ENCODE measurements around the gene PFN3. TPM values are rescaled to one million over a fixed set of nuclear protein-coding genes. Genes with fewer than 3 reads are reported as not detected.
A peak's percentile ranks its signal among the peaks of the same experiment; 100 is the strongest.

PFN3 gene
- total RNA-seq, 1 experiment from 2014 or later = not detected

GRCh38 chr5:177446200-177447065 is 46.0 kb upstream of the PFN3 start, which contains the start of gene PRR7:
PRR7 (plus strand) TSS chr5:177446814; CDS start chr5:177455068, 8,254 bp downstream.
- Mint-ChIP-seq H3K9me3 (ENCODE audit: unreplicated experiment) (no peaks in the 10 kb centered on the region), H3K4me3 (ENCODE audit: unreplicated experiment) (peak within 1 kb of the TSS; percentile 70), H3K27me3 (ENCODE audit: insufficient read depth, unreplicated experiment) (peaks cover 6% of the 10 kb centered on the region), H3K4me1 (ENCODE audit: low read depth, unreplicated experiment) (peaks cover 8% of the 10 kb centered on the region), H3K36me3 (ENCODE audit: insufficient read depth, unreplicated experiment) (peaks cover 59% of the 10 kb centered on the region), H3K27ac (ENCODE audit: unreplicated experiment) (peak within 1 kb of the TSS; percentile 56)
- TF ChIP-seq, protein P1, sequence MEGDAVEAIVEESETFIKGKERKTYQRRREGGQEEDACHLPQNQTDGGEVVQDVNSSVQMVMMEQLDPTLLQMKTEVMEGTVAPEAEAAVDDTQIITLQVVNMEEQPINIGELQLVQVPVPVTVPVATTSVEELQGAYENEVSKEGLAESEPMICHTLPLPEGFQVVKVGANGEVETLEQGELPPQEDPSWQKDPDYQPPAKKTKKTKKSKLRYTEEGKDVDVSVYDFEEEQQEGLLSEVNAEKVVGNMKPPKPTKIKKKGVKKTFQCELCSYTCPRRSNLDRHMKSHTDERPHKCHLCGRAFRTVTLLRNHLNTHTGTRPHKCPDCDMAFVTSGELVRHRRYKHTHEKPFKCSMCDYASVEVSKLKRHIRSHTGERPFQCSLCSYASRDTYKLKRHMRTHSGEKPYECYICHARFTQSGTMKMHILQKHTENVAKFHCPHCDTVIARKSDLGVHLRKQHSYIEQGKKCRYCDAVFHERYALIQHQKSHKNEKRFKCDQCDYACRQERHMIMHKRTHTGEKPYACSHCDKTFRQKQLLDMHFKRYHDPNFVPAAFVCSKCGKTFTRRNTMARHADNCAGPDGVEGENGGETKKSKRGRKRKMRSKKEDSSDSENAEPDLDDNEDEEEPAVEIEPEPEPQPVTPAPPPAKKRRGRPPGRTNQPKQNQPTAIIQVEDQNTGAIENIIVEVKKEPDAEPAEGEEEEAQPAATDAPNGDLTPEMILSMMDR (IDR thresholded peaks at IDR 0.05; ENCODE audit: insufficient read depth in 1 of 2, low read depth in 1 of 2, low read length in 1 of 2, severe bottlenecking in 1 of 2, unreplicated experiment in 1 of 2) = no peak
- ChIA-PET CTCF (interaction anchor here (0.6 to 6.4 kb wide), 9 partner anchors 9 to 360 kb away, joined by 3 to 78 read pairs (median 6); partner anchors contain the start of genes FGFR4 and GRK6), POLR2A (interaction anchor here (0.6 to 5.0 kb wide), 3 partner anchors 20 to 557 kb away, joined by 3 to 43 read pairs (median 6); partner anchors contain the start of gene GRK6)
- DNase-seq = peak; percentile 70 to 84
- Histone ChIP-seq H3K4me1 (peaks cover 6% of the 10 kb centered on the region; the same call in 1 of the 2 replicates), H3K9me3 (no peaks in the 10 kb centered on the region), H3K4me3 (ENCODE audit: low read depth, low read length) (peak within 1 kb of the TSS; percentile 78), H3K27me3 (replicated peaks; ENCODE audit: control insufficient read depth, insufficient read depth, low read length) (no peaks in the 10 kb centered on the region), H3K36me3 (ENCODE audit: control insufficient read depth, insufficient read depth, low read length) (no peaks in the 10 kb centered on the region; the same call in 1 of the 2 replicates)
- intact Hi-C loops (cut with micrococcal nuclease; ENCODE audit: unreplicated experiment) = loop anchor here (2.0 kb wide), 2 partner anchors 20 to 42 kb away; partner anchors contain the start of gene GRK6
- BruUV-seq (replicated peaks) = no TSS peak

- Mint-ChIP-seq H3K9me3 (ENCODE audit: unreplicated experiment) (no peaks in the 10 kb centered on the region), H3K4me1 (ENCODE audit: low read depth, unreplicated experiment) (peaks cover 8% of the 10 kb centered on the region), H3K27ac (ENCODE audit: unreplicated experiment) (peak overlapping the region; percentile 56), H3K27me3 (ENCODE audit: insufficient read depth, unreplicated experiment) (peaks cover 6% of the 10 kb centered on the region), H3K4me3 (ENCODE audit: unreplicated experiment) (peak overlapping the region; percentile 70), H3K36me3 (ENCODE audit: insufficient read depth, unreplicated experiment) (peaks cover 59% of the 10 kb centered on the region)
- peak overlapping the region; percentile 78 for H3K4me3 ChIP-seq (ENCODE audit: low read depth, low read length)
- H3K27me3 ChIP-seq (replicated peaks; ENCODE audit: control insufficient read depth, insufficient read depth, low read length) = no peaks in the 10 kb centered on the region
- no TSS peak for BruUV-seq (replicated peaks)
- no peak for DNase-seq
- no peaks in the 10 kb centered on the region; the same call in 1 of the 2 replicates for H3K36me3 ChIP-seq (ENCODE audit: control insufficient read depth, insufficient read depth, low read length)
- no peaks in the 10 kb centered on the region for H3K9me3 ChIP-seq
- TF ChIP-seq, protein P1 (IDR thresholded peaks at IDR 0.05; ENCODE audit: insufficient read depth in 1 of 2, low read depth in 1 of 2, low read length in 1 of 2, severe bottlenecking in 1 of 2, unreplicated experiment in 1 of 2) = no peak
- ChIA-PET POLR2A (interaction anchor here (0.6 to 5.0 kb wide), 2 partner anchors 19 to 558 kb away, joined by 6 to 43 read pairs; partner anchors contain the start of gene GRK6), CTCF (interaction anchor here (0.7 to 6.4 kb wide), 5 partner anchors 9 to 67 kb away, joined by 3 to 78 read pairs (median 5); no protein-coding TSS in a partner anchor)
- peaks cover 6% of the 10 kb centered on the region; the same call in 1 of the 2 replicates for H3K4me1 ChIP-seq
- intact Hi-C loops (cut with micrococcal nuclease; ENCODE audit: unreplicated experiment) = loop anchor here (2.0 kb wide), 2 partner anchors 19 to 41 kb away; partner anchors contain the start of gene GRK6
Measured at GRCh38 chr5:177445917-177446199, 45.4 kb upstream of the PFN3 start.
